ENCODE results near the gene PYDC1. TPM values are rescaled to one million over a fixed set of nuclear protein-coding genes. Genes with fewer than 3 reads are reported as not detected.

The PYDC1 gene
- total RNA-seq, 1 donor from 2014 or later: not detected

DNA sequence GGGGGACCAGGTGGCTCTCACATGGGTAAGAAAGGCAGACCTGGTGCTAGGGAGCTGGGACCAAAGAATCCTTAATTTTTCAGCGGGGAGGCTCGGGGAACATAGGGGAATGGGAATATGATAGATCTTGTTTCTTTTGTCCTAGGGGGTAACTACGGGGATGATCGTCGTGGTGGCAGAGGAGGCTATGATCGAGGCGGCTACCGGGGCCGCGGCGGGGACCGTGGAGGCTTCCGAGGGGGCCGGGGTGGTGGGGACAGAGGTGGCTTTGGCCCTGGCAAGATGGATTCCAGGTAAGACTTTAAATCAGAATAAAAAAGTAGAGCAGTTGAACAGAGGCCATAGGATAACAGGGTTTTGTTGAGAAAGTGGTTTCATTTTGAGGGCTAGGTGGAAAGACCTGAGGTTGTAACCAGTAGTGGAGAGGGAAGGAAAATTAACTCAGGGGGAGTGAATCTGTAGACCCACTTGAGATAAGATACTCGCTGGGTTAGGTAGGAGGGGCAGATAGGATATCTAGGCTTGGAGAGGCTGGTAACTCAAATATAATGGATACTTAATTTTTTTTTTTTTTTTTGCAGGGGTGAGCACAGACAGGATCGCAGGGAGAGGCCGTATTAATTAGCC, 26.0 kb downstream of the PYDC1 start:
- peaks cover 2% of the 10 kb centered on the region for H3K9me3 Mint-ChIP-seq (ENCODE audit: unreplicated experiment)
- H3K4me1 Mint-ChIP-seq (ENCODE audit: low read depth, unreplicated experiment): no peaks in the 10 kb centered on the region
- DNase-seq: no peak
- peaks cover 4% of the 10 kb centered on the region for H3K27me3 Mint-ChIP-seq (ENCODE audit: unreplicated experiment)
- peaks cover 6% of the 10 kb centered on the region for H3K36me3 Mint-ChIP-seq (ENCODE audit: unreplicated experiment)
- H3K4me3 Mint-ChIP-seq (ENCODE audit: unreplicated experiment): no peak overlapping the region
- TF ChIP-seq, protein P1, sequence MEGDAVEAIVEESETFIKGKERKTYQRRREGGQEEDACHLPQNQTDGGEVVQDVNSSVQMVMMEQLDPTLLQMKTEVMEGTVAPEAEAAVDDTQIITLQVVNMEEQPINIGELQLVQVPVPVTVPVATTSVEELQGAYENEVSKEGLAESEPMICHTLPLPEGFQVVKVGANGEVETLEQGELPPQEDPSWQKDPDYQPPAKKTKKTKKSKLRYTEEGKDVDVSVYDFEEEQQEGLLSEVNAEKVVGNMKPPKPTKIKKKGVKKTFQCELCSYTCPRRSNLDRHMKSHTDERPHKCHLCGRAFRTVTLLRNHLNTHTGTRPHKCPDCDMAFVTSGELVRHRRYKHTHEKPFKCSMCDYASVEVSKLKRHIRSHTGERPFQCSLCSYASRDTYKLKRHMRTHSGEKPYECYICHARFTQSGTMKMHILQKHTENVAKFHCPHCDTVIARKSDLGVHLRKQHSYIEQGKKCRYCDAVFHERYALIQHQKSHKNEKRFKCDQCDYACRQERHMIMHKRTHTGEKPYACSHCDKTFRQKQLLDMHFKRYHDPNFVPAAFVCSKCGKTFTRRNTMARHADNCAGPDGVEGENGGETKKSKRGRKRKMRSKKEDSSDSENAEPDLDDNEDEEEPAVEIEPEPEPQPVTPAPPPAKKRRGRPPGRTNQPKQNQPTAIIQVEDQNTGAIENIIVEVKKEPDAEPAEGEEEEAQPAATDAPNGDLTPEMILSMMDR (IDR thresholded peaks at IDR 0.05; ENCODE audit: partially characterized antibody, unreplicated experiment): no peak
- H3K27ac Mint-ChIP-seq (ENCODE audit: unreplicated experiment): no peak overlapping the region

DNA sequence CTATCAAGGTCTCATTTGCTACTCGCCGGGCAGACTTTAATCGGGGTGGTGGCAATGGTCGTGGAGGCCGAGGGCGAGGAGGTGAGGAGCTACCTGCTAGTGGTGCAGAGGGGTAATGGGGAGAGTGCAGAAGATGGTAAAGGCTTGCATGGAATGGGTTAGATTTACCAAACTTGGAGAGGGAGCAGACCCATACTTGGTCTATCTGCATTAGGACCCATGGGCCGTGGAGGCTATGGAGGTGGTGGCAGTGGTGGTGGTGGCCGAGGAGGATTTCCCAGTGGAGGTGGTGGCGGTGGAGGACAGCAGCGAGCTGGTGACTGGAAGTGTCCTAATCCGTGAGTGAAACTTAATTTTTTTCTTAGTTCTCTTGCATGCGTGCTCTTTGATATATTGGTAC, 26.9 kb downstream of the PYDC1 start:
- H3K4me3 Mint-ChIP-seq (ENCODE audit: unreplicated experiment): no peak overlapping the region
- peaks cover 2% of the 10 kb centered on the region for H3K9me3 Mint-ChIP-seq (ENCODE audit: unreplicated experiment)
- TF ChIP-seq, protein P1 (IDR thresholded peaks at IDR 0.05; ENCODE audit: partially characterized antibody, unreplicated experiment): no peak
- H3K27me3 Mint-ChIP-seq (ENCODE audit: unreplicated experiment): peaks cover 4% of the 10 kb centered on the region
- H3K36me3 Mint-ChIP-seq (ENCODE audit: unreplicated experiment): peaks cover 6% of the 10 kb centered on the region
- H3K27ac Mint-ChIP-seq (ENCODE audit: unreplicated experiment): peak overlapping the region; percentile 1
- no peak for DNase-seq
- no peaks in the 10 kb centered on the region for H3K4me1 Mint-ChIP-seq (ENCODE audit: low read depth, unreplicated experiment)

- H3K4me1 Mint-ChIP-seq (ENCODE audit: low read depth, unreplicated experiment): no peaks in the 10 kb centered on the region
- H3K27me3 Mint-ChIP-seq (ENCODE audit: unreplicated experiment): peaks cover 4% of the 10 kb centered on the region
- TF ChIP-seq, protein P1 (IDR thresholded peaks at IDR 0.05; ENCODE audit: partially characterized antibody, unreplicated experiment): no peak
Observed at GRCh38 chr16:31189412-31189778, 27.5 kb downstream of the PYDC1 start.

DNA sequence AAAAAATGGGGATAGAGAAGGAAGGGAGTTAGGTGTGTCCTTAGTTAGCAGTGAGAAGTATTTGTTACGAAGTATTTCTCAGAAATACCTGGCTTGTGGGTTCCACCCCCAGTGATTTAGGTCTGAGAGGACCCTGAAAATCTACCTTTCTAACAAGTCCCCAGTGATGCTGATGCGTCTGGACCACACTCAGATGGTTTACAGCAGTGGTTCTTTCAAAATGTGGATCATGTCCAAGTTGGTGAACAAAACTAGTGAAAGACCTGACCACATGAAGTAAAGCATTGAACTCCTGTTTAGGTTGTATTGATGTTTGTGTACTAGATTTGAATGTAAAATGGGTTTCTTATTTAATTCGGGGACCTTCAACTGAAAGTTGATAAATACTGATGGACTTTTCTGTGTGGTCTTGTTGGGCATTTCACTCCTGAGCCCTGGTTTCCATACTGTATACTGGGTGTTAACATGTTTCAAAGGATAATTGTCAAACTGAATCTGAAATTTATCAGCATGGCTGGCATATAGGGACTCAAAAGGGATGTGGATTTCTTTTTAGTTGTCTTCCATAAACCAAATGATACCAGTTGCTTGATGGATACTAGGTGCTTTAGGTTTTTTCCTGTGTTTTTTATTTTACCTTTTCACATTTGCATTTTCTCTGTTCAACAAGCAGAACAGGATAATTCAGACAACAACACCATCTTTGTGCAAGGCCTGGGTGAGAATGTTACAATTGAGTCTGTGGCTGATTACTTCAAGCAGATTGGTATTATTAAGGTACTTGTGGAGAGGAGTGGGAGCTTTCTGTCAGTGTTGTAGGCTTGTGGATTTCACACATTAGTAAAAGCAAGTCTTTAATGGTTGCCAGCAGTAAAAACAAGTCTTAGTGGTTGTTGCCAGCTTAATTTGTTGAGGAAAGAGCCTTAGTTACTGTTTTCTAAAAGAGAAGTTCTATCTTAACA, 28.2 kb downstream of the PYDC1 start:
- Mint-ChIP-seq H3K36me3 (ENCODE audit: unreplicated experiment) (peaks cover 8% of the 10 kb centered on the region), H3K27ac (ENCODE audit: unreplicated experiment) (no peak overlapping the region), H3K4me1 (ENCODE audit: low read depth, unreplicated experiment) (no peaks in the 10 kb centered on the region), H3K27me3 (ENCODE audit: unreplicated experiment) (peaks cover 4% of the 10 kb centered on the region), H3K9me3 (ENCODE audit: unreplicated experiment) (peaks cover 4% of the 10 kb centered on the region), H3K4me3 (ENCODE audit: unreplicated experiment) (no peak overlapping the region)
- TF ChIP-seq, protein P1 (IDR thresholded peaks at IDR 0.05; ENCODE audit: partially characterized antibody, unreplicated experiment): no peak
- DNase-seq: no peak

More at GRCh38 chr16:31189412-31189778, 27.5 kb downstream of the PYDC1 start:
- peaks cover 6% of the 10 kb centered on the region for H3K36me3 Mint-ChIP-seq (ENCODE audit: unreplicated experiment)
- H3K27ac Mint-ChIP-seq (ENCODE audit: unreplicated experiment): no peak overlapping the region
- no peak for DNase-seq
- peaks cover 2% of the 10 kb centered on the region for H3K9me3 Mint-ChIP-seq (ENCODE audit: unreplicated experiment)
- H3K4me3 Mint-ChIP-seq (ENCODE audit: unreplicated experiment): no peak overlapping the region

DNA sequence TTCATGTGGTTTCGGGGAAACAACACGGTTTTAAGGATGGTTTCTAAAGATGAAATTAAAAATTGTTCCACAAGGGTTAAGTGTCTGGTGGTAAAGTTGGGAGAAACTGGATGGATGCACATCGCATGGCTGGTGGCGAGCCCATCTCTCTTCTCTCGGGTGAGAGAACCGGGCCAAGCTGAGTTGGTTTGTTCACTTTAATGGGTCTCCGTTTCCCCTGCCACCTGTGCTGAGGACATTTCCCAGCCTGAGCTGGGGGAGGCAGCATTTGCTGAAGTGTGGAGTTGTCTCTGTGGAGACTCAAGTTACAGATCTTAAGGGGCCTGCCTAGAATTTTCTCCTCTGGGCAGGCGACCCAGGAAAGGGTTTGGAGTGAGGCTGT, 29.1 kb downstream of the PYDC1 start:
- Mint-ChIP-seq H3K27me3 (ENCODE audit: unreplicated experiment) (peaks cover 8% of the 10 kb centered on the region), H3K4me3 (ENCODE audit: unreplicated experiment) (no peak overlapping the region), H3K9me3 (ENCODE audit: unreplicated experiment) (peaks cover 4% of the 10 kb centered on the region), H3K36me3 (ENCODE audit: unreplicated experiment) (peaks cover 9% of the 10 kb centered on the region), H3K4me1 (ENCODE audit: low read depth, unreplicated experiment) (peaks cover 4% of the 10 kb centered on the region), H3K27ac (ENCODE audit: unreplicated experiment) (no peak overlapping the region)
- TF ChIP-seq, protein P1 (IDR thresholded peaks at IDR 0.05; ENCODE audit: partially characterized antibody, unreplicated experiment): no peak
- DNase-seq: no peak

Measured in glutamatergic neuron (in vitro differentiated cells).